Hematopoietic multipotent progenitor cell treated with erythropoietin and hydrocortisone succinate and interleukin-3 and kit ligand, for 15 days (in vitro differentiated cells): ENCODE data around the gene IFI27L1.

ENCODE experiments used
- DNase-seq: peaks from one replicate; pipeline ENCODE4 v3.0.0-alpha.2; 2015; ENCODE audit warnings: low spot score

Gene IFI27L1

GRCh38 chr14:94114589-94115057, 33.5 kb downstream of the IFI27L1 start:
- no peak for DNase-seq

- DNase-seq = peak; percentile 28
Observed at GRCh38 chr14:94115058-94115591, 34.0 kb downstream of the IFI27L1 start.

GRCh38 chr14:94115631-94116030, 34.5 kb downstream of the IFI27L1 start:
- no peak for DNase-seq

GRCh38 chr14:94116701-94117100, 35.6 kb downstream of the IFI27L1 start:
- DNase-seq = no peak

- no peak for DNase-seq
Observed at GRCh38 chr14:94117856-94118255, 36.7 kb downstream of the IFI27L1 start.

GRCh38 chr14:94119071-94119470, 38.0 kb downstream of the IFI27L1 start:
- DNase-seq = no peak

GRCh38 chr14:94120667-94121340, 39.7 kb downstream of the IFI27L1 start:
- no peak for DNase-seq

GRCh38 chr14:94121485-94121884, 40.4 kb downstream of the IFI27L1 start:
- no peak for DNase-seq

GRCh38 chr14:94122438-94122837, 41.3 kb downstream of the IFI27L1 start:
- DNase-seq = no peak

- no peak for DNase-seq
Observed at GRCh38 chr14:94123296-94123695, 42.2 kb downstream of the IFI27L1 start.

- DNase-seq = no peak
Observed at GRCh38 chr14:94123868-94124267, 42.8 kb downstream of the IFI27L1 start.

GRCh38 chr14:94124582-94125377, 43.7 kb downstream of the IFI27L1 start:
- no peak for DNase-seq

GRCh38 chr14:94125659-94126418, 44.7 kb downstream of the IFI27L1 start:
- no peak for DNase-seq

- DNase-seq = no peak
Observed at GRCh38 chr14:94126419-94126677, 45.2 kb downstream of the IFI27L1 start.

GRCh38 chr14:94126800-94127199, 45.7 kb downstream of the IFI27L1 start:
- DNase-seq = no peak

GRCh38 chr14:94127330-94127729, 46.2 kb downstream of the IFI27L1 start:
- no peak for DNase-seq

GRCh38 chr14:94128216-94128839, 47.2 kb downstream of the IFI27L1 start:
- DNase-seq = no peak

GRCh38 chr14:94129111-94129757, 48.1 kb downstream of the IFI27L1 start, which contains the start of gene IFI27L2:
Gene IFI27L2 (minus strand): TSS chr14:94129604. CDS start chr14:94129564, 40 bp downstream.
- peak; percentile 77 for DNase-seq

- DNase-seq = peak; percentile 49
Observed at GRCh38 chr14:94129758-94130414, 48.8 kb downstream of the IFI27L1 start.

- DNase-seq = peak; percentile 75
Observed at GRCh38 chr14:94132285-94132887, 51.3 kb downstream of the IFI27L1 start.

- DNase-seq = no peak
Observed at GRCh38 chr14:94135476-94135875, 54.4 kb downstream of the IFI27L1 start.
